ENCODE results near the gene ZNF593. TPM values are rescaled to one million over a fixed set of nuclear protein-coding genes. Genes with fewer than 3 reads are reported as not detected.

The ZNF593 gene
- total and polyA plus RNA-seq, 9 of the 15 experiments (the other 6 are each of a cell fraction or from before 2014, with no cell fraction given), result 9.8 to 334 (median 48.2) TPM

- in situ Hi-C loops (cut with MboI), result no loop called here
- CTCF ChIA-PET (ENCODE audit: low intra/inter-chr PET ratio), result no interaction called here
- DNase-seq (ENCODE audit: extremely low read depth in 1 of 4, low spot score in 3 of 4), result no peak
- Histone ChIP-seq H3K9me3 (replicated peaks; ENCODE audit: control insufficient read depth, insufficient read depth, low read depth, low read length) (no peaks in the 10 kb centered on the region), H3K4me2 (ENCODE audit: insufficient read depth, low read length) (no peak within 1 kb of the TSS), H2AFZ (ENCODE audit: low read depth, low read length) (no peak within 1 kb of the TSS; the same call in 1 of the 2 replicates), H3K27ac (ENCODE audit: extremely low read depth, low read depth, low read length) (no peak within 1 kb of the TSS), H3K27me3 (ENCODE audit: control insufficient read depth in 2 of 2, insufficient read depth in 2 of 2, low read length in 2 of 2) (no peaks in the 10 kb centered on the region), H3K9me1 (ENCODE audit: control insufficient read depth, insufficient read depth, low read length) (no peaks in the 10 kb centered on the region), H4K20me1 (replicated peaks; ENCODE audit: control insufficient read depth, insufficient read depth, low read length) (no peaks in the 10 kb centered on the region), H3K4me3 (no peak within 1 kb of the TSS), H3K36me3 (ENCODE audit: control insufficient read depth, insufficient read depth, low read length) (no peaks in the 10 kb centered on the region; the same call in 2 of the 3 replicates), H3K9ac (ENCODE audit: insufficient read depth in 1 of 2, low read depth in 2 of 2, low read length in 2 of 2) (peak within 1 kb of the TSS in 1 of 2 experiments; percentile 87; a peak in 2 of 4 replicates), H3K4me1 (replicated peaks in 1 of 2; ENCODE audit: control insufficient read depth in 2 of 2, insufficient read depth in 2 of 2, low read length in 2 of 2) (peaks cover 23 to 30% of the 10 kb centered on the region in 2 experiments), H3K79me2 (ENCODE audit: control insufficient read depth, insufficient read depth, low read length) (no peaks in the 10 kb centered on the region)
- FAIRE-seq, result no peak
- TF ChIP-seq BRCA1 (IDR thresholded peaks at IDR 0.05), result no peak
- 0 out of 2 replicates have a peak, but pooled peaks have one; percentile 42 for TF ChIP-seq BRCA1 (CRISPR knock-in tag; IDR thresholded peaks at IDR 0.05)
- TF ChIP-seq SMARCA4 (IDR thresholded peaks at IDR 0.05), result no peak
- TF ChIP-seq WHSC1 (IDR thresholded peaks at IDR 0.05; ENCODE audit: low read length), result no peak
- no peak for TF ChIP-seq EGR1 (conservative IDR thresholded peaks at IDR 0.05)
- TF ChIP-seq RFX5 (IDR thresholded peaks at IDR 0.05; ENCODE audit: low read depth, low read length), result no peak
- TF ChIP-seq ZC3H4 (CRISPR knock-in tag; IDR thresholded peaks at IDR 0.05; ENCODE audit: borderline replicate concordance), result 0 out of 2 replicates have a peak, but pooled peaks have one; percentile 21
- no peak for TF ChIP-seq SMAD2 (IDR thresholded peaks at IDR 0.05; ENCODE audit: low read depth, low read length)
- 0 out of 2 replicates have a peak, but pooled peaks have one; percentile 7 for TF ChIP-seq TFAP4 (CRISPR knock-in tag; IDR thresholded peaks at IDR 0.05; ENCODE audit: borderline replicate concordance)
- no peak for ATAC-seq
- BruUV-seq (replicated peaks), result no TSS peak
- POLR2A ChIA-PET, result interaction anchor here (0.6 to 1.8 kb wide), 5 partner anchors 7 to 70 kb away, joined by 3 to 7 read pairs (median 4); partner anchors contain the start of gene ZNF593
- intact Hi-C loops (cut with micrococcal nuclease), result loop anchor here (10.0 kb wide), 1 partner anchor 208 kb away; no protein-coding TSS in a partner anchor
- 83% methylated on average over 21 of the region's 21 CpGs for WGBS (ENCODE audit: insufficient coverage, low coverage, missing lambda C conversion rate)
Observed at GRCh38 chr1:26177182-26177684, 7.5 kb downstream of the ZNF593 start, which contains the start of gene CNKSR1. TSS of gene CNKSR1 (plus strand) at chr1:26177491. CDS start at chr1:26177548, 57 bp downstream.
